ENCODE results near the gene CDH3. TPM values are rescaled to one million over a fixed set of nuclear protein-coding genes. Genes with fewer than 3 reads are reported as not detected.

The CDH3 gene
- total and polyA plus RNA-seq, 2 experiments from 2014 or later, result 62.4 to 77.6 TPM

GRCh38 chr16:68655806-68656205 lies 10.7 kb downstream of the CDH3 start:
- TF ChIP-seq EZH2 (IDR thresholded peaks at IDR 0.05; ENCODE audit: borderline replicate concordance) (no peak), EZH2phosphoT487 (IDR thresholded peaks at IDR 0.05; ENCODE audit: low read depth, severe bottlenecking, unreplicated experiment) (no peak), CTCF (IDR thresholded peaks at IDR 0.05; ENCODE audit: poor library complexity) (no peak)

GRCh38 chr16:68656751-68657150 lies 11.6 kb downstream of the CDH3 start:
- H3K9me2 ChIP-seq (replicated peaks; ENCODE audit: insufficient read depth), result no peaks in the 10 kb centered on the region
- no peaks in the 10 kb centered on the region for H3K79me2 ChIP-seq
- H3K27ac ChIP-seq, result no peak overlapping the region
- peaks cover 9% of the 10 kb centered on the region for H3K4me1 ChIP-seq (ENCODE audit: insufficient read depth)
- WGBS (ENCODE audit: low lambda C conversion rate, missing lambda C conversion rate), result 51% methylated on average over 2 of the region's 2 CpGs
- H3K27me3 ChIP-seq, result no peaks in the 10 kb centered on the region
- DNase-seq (ENCODE audit: low spot score), result no peak
- no peak for TF ChIP-seq CTCF (IDR thresholded peaks at IDR 0.05; ENCODE audit: poor library complexity)
- no peak for TF ChIP-seq EZH2 (IDR thresholded peaks at IDR 0.05; ENCODE audit: borderline replicate concordance)
- no peak for TF ChIP-seq EZH2phosphoT487 (IDR thresholded peaks at IDR 0.05; ENCODE audit: low read depth, severe bottlenecking, unreplicated experiment)
- H3K4me3 ChIP-seq, result no peak overlapping the region
- H3K4me2 ChIP-seq, result no peak overlapping the region
- no peaks in the 10 kb centered on the region for H4K20me1 ChIP-seq (ENCODE audit: insufficient read depth, poor library complexity, severe bottlenecking)
- H3K9me3 ChIP-seq (ENCODE audit: low read depth), result no peaks in the 10 kb centered on the region
- H3K36me3 ChIP-seq (replicated peaks; ENCODE audit: insufficient read depth, low read depth), result no peaks in the 10 kb centered on the region
- H2AFZ ChIP-seq, result no peak overlapping the region

More at GRCh38 chr16:68655806-68656205, 10.7 kb downstream of the CDH3 start:
- no peak overlapping the region for H3K4me2 ChIP-seq
- no peaks in the 10 kb centered on the region for H3K36me3 ChIP-seq (replicated peaks; ENCODE audit: insufficient read depth, low read depth)
- H2AFZ ChIP-seq, result no peak overlapping the region
- H3K9me3 ChIP-seq (ENCODE audit: low read depth), result no peaks in the 10 kb centered on the region
- no peaks in the 10 kb centered on the region for H3K27me3 ChIP-seq
- H3K79me2 ChIP-seq, result no peaks in the 10 kb centered on the region
- WGBS (ENCODE audit: low lambda C conversion rate, missing lambda C conversion rate), result 75% methylated on average over 6 of the region's 6 CpGs
- H3K9me2 ChIP-seq (replicated peaks; ENCODE audit: insufficient read depth), result no peaks in the 10 kb centered on the region
- H3K27ac ChIP-seq, result no peak overlapping the region
- H3K4me3 ChIP-seq, result no peak overlapping the region
- H4K20me1 ChIP-seq (ENCODE audit: insufficient read depth, poor library complexity, severe bottlenecking), result no peaks in the 10 kb centered on the region
- H3K4me1 ChIP-seq (ENCODE audit: insufficient read depth), result peaks cover 9% of the 10 kb centered on the region
- DNase-seq (ENCODE audit: low spot score), result no peak

GRCh38 chr16:68658341-68658973 lies 13.3 kb downstream of the CDH3 start:
- Histone ChIP-seq H3K36me3 (replicated peaks; ENCODE audit: insufficient read depth, low read depth) (no peaks in the 10 kb centered on the region), H4K20me1 (ENCODE audit: insufficient read depth, poor library complexity, severe bottlenecking) (no peaks in the 10 kb centered on the region), H3K27me3 (no peaks in the 10 kb centered on the region), H3K79me2 (no peaks in the 10 kb centered on the region), H3K9me2 (replicated peaks; ENCODE audit: insufficient read depth) (no peaks in the 10 kb centered on the region), H3K4me1 (ENCODE audit: insufficient read depth) (peaks cover 9% of the 10 kb centered on the region), H3K4me3 (no peak overlapping the region), H3K4me2 (no peak overlapping the region), H3K9me3 (ENCODE audit: low read depth) (no peaks in the 10 kb centered on the region), H3K27ac (peak overlapping the region; percentile 73), H2AFZ (no peak overlapping the region)
- peak; percentile 64 for DNase-seq (ENCODE audit: low spot score)
- WGBS (ENCODE audit: low lambda C conversion rate, missing lambda C conversion rate), result 43% methylated on average over 13 of the region's 13 CpGs
- TF ChIP-seq EZH2phosphoT487 (IDR thresholded peaks at IDR 0.05; ENCODE audit: low read depth, severe bottlenecking, unreplicated experiment), result no peak
- TF ChIP-seq CTCF (IDR thresholded peaks at IDR 0.05; ENCODE audit: poor library complexity), result no peak
- no peak for TF ChIP-seq EZH2 (IDR thresholded peaks at IDR 0.05; ENCODE audit: borderline replicate concordance)

All from hepatocyte (in vitro differentiated cells).